Nephron (organoid): ENCODE measurements around the gene MSLN.

Source experiments
- H3K27ac Mint-ChIP-seq, 3 experiments: 2 replicates each; pipeline ENCODE4 v1.8.0; 2020; ENCODE audit warnings: mixed read lengths in 3 of 3, mild to moderate bottlenecking in 2 of 3, moderate library complexity in 1 of 3
- H3K27me3 Mint-ChIP-seq: 2 replicates; pipeline ENCODE4 v1.8.0; 2021; ENCODE audit warnings: low read depth, mild to moderate bottlenecking, moderate library complexity, mixed read lengths
- H3K36me3 Mint-ChIP-seq: 2 replicates; pipeline ENCODE4 v1.8.0; 2020; ENCODE audit warnings: low read depth, mixed read lengths
- H3K4me1 Mint-ChIP-seq: 2 replicates; pipeline ENCODE4 v1.8.0; 2020; ENCODE audit warnings: mixed read lengths
- H3K4me3 Mint-ChIP-seq, 3 experiments: 2 replicates each; pipeline ENCODE4 v1.8.0; 2020; ENCODE audit warnings: mild to moderate bottlenecking in 3 of 3, mixed read lengths in 3 of 3, moderate library complexity in 2 of 3
- H3K9me3 Mint-ChIP-seq: 2 replicates; pipeline ENCODE4 v1.8.0; 2020; ENCODE audit warnings: mixed read lengths
- TF ChIP-seq, protein P1 (sequence below), 3 experiments: fragments of 200-600 bp; sonication (generic); IDR thresholded peaks; one replicate each; pipeline ENCODE4 v1.5.0; 2021; ENCODE audit warnings: antibody characterized with exemption in 3 of 3; ENCODE audit not compliant: unreplicated experiment in 3 of 3

MSLN gene

DNA sequence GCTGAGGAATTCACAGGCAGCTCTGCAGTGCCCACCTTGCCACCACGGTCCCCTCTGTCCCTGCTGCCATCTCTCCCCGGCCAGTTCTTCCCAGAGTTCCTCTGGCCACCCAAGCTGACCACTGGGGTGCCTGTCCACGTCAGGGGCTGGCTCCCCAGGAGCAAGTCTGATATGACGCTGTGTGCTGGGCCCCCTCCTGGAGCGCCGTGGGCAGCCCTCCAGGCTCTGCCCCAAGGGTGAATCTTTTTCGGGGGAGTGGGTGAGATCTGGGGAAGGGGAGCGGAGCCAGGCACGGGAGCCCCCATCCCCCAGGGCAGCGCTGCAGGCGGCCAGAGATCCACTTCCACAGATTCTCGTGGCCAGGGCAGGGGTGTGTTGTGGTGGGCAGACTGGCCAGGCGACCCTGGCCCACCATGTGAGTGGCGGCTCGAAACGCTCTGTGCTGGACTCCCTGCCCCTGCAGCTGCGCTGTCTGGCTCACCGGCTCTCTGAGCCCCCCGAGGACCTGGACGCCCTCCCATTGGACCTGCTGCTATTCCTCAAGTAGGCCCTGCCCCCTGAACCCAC lies 3.7 kb downstream of the MSLN start:
- Mint-ChIP-seq H3K27me3 (no peaks in the 10 kb centered on the region), H3K27ac (no peak overlapping the region), H3K36me3 (no peaks in the 10 kb centered on the region), H3K4me3 (no peak overlapping the region), H3K4me1 (peaks cover 4% of the 10 kb centered on the region), H3K9me3 (no peaks in the 10 kb centered on the region)
- TF ChIP-seq, protein P1, sequence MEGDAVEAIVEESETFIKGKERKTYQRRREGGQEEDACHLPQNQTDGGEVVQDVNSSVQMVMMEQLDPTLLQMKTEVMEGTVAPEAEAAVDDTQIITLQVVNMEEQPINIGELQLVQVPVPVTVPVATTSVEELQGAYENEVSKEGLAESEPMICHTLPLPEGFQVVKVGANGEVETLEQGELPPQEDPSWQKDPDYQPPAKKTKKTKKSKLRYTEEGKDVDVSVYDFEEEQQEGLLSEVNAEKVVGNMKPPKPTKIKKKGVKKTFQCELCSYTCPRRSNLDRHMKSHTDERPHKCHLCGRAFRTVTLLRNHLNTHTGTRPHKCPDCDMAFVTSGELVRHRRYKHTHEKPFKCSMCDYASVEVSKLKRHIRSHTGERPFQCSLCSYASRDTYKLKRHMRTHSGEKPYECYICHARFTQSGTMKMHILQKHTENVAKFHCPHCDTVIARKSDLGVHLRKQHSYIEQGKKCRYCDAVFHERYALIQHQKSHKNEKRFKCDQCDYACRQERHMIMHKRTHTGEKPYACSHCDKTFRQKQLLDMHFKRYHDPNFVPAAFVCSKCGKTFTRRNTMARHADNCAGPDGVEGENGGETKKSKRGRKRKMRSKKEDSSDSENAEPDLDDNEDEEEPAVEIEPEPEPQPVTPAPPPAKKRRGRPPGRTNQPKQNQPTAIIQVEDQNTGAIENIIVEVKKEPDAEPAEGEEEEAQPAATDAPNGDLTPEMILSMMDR (IDR thresholded peaks at IDR 0.05; ENCODE audit: unreplicated experiment in 3 of 3), result no peak

DNA sequence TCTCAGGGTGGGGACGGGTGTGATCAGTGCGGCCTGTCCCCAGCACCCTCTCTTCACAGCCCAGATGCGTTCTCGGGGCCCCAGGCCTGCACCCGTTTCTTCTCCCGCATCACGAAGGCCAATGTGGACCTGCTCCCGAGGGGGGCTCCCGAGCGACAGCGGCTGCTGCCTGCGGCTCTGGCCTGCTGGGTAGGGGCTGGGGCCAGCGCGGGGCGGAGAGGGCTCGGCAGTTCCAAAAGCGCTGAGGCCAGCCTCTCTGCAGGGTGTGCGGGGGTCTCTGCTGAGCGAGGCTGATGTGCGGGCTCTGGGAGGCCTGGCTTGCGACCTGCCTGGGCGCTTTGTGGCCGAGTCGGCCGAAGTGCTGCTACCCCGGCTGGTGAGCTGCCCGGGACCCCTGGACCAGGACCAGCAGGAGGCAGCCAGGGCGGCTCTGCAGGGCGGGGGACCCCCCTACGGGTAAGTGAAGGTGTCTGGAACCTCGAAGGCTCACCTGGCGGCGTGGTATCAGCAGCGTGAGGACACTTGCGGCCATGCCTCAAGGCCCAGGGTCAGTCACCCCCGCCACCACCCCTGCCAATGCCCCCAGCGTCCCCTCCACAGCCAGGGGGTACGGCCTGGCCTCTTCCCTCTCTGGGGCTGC lies 4.4 kb downstream of the MSLN start:
- Mint-ChIP-seq H3K4me3 (no peak overlapping the region), H3K36me3 (no peaks in the 10 kb centered on the region), H3K4me1 (no peaks in the 10 kb centered on the region), H3K27me3 (no peaks in the 10 kb centered on the region), H3K27ac (no peak overlapping the region), H3K9me3 (no peaks in the 10 kb centered on the region)
- TF ChIP-seq, protein P1 (IDR thresholded peaks at IDR 0.05; ENCODE audit: unreplicated experiment in 3 of 3), result no peak

DNA sequence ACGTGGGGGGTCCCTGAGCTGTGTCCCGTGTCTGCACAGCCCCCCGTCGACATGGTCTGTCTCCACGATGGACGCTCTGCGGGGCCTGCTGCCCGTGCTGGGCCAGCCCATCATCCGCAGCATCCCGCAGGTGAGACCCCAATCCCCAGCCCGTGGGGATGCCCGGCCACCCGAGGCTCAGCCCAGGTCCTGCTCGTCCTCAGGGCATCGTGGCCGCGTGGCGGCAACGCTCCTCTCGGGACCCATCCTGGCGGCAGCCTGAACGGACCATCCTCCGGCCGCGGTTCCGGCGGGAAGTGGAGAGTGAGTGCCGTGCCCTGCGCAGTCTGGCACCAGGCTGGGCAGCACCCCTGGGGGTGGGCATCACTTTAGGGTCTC lies 4.9 kb downstream of the MSLN start:
- H3K36me3 Mint-ChIP-seq, result no peaks in the 10 kb centered on the region
- no peaks in the 10 kb centered on the region for H3K4me1 Mint-ChIP-seq
- no peaks in the 10 kb centered on the region for H3K9me3 Mint-ChIP-seq
- TF ChIP-seq, protein P1 (IDR thresholded peaks at IDR 0.05; ENCODE audit: unreplicated experiment in 3 of 3), result no peak
- no peaks in the 10 kb centered on the region for H3K27me3 Mint-ChIP-seq
- no peak overlapping the region for H3K27ac Mint-ChIP-seq
- no peak overlapping the region for H3K4me3 Mint-ChIP-seq

DNA sequence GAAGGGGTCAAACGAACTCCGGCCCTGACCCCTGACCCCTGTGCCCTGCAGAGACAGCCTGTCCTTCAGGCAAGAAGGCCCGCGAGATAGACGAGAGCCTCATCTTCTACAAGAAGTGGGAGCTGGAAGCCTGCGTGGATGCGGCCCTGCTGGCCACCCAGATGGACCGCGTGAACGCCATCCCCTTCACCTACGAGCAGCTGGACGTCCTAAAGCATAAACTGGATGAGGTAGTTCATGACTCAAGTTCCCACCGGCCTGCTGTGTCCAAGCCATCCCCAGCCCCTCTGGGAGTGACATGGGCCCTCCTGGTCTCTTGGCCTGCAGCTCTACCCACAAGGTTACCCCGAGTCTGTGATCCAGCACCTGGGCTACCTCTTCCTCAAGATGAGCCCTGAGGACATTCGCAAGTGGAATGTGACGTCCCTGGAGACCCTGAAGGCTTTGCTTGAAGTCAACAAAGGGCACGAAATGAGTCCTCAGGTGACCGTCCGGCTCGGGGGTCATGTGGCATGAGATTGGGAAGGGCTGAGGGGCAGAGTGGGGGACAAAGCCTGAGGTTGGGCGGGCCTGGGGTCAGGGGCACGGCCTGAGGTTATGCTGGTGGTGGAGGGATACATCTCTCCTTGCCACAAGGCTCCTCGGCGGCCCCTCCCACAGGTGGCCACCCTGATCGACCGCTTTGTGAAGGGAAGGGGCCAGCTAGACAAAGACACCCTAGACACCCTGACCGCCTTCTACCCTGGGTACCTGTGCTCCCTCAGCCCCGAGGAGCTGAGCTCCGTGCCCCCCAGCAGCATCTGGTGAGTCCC lies 5.7 kb downstream of the MSLN start:
- Mint-ChIP-seq H3K4me3 (no peak overlapping the region), H3K36me3 (no peaks in the 10 kb centered on the region), H3K27ac (no peak overlapping the region), H3K27me3 (peaks cover 2% of the 10 kb centered on the region), H3K9me3 (no peaks in the 10 kb centered on the region), H3K4me1 (no peaks in the 10 kb centered on the region)
- TF ChIP-seq, protein P1 (IDR thresholded peaks at IDR 0.05; ENCODE audit: unreplicated experiment in 3 of 3), result no peak

DNA sequence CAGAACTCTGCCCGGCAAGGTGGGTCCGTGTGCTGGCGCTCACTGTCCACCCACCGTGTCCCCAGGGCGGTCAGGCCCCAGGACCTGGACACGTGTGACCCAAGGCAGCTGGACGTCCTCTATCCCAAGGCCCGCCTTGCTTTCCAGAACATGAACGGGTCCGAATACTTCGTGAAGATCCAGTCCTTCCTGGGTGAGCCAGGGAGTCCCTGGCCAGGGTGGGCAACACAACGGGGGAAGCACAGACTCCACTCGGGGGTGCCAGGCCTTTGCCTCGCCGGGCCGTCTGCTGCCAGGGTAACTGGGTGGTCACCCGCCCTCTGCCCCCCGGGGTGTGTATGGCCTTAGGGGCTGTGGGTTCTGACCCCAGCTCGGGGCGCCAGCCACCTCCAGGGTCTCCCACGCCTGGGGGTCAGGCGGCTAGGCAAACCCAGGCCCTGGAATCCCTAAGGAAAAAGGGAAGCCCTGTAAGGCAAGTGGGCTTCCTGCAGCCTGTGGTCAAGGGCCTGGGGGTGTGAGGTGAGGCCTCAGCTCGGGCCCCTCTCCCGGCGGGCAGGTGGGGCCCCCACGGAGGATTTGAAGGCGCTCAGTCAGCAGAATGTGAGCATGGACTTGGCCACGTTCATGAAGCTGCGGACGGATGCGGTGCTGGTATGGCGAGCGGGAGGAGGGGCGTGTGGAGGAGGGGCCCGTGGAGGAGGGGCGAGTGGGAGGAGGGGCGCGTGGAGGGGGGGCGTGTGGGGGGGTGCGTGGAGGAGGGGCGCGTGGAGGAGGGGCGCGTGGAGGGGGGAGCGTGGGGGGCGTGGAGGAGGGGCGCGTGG lies 6.5 kb downstream of the MSLN start:
- H3K27ac Mint-ChIP-seq, result no peak overlapping the region

More for the DNA sequence above, 6.5 kb downstream of the MSLN start:
- H3K4me1 Mint-ChIP-seq, result no peaks in the 10 kb centered on the region
- H3K27me3 Mint-ChIP-seq, result peaks cover 5% of the 10 kb centered on the region
- TF ChIP-seq, protein P1 (IDR thresholded peaks at IDR 0.05; ENCODE audit: unreplicated experiment in 3 of 3), result no peak
- H3K4me3 Mint-ChIP-seq, result no peak overlapping the region
- H3K9me3 Mint-ChIP-seq, result no peaks in the 10 kb centered on the region
- H3K36me3 Mint-ChIP-seq, result no peaks in the 10 kb centered on the region
